G401 (cell line): Measurements from ENCODE around the gene ATP10D. TPM values are rescaled to one million over a fixed set of nuclear protein-coding genes. Genes with fewer than 3 reads are reported as not detected.

Experiments
- DNase-seq: peaks from one replicate; pipeline ENCODE4 v3.0.0-alpha.2; 2015; ENCODE audit warnings: low spot score
- in situ Hi-C: cut with HindIII; loops from 2 replicates; pipeline ENCODE4 v1.10.0; 2016; ENCODE audit warnings: low sequenced_read_pairs, mixed read lengths
- total RNA-seq: library from RNA; depleted of rRNA; stranded (reverse); fragments of >200 nt; shearing (Covaris generic); gene quantifications from 2 replicates; pipeline ENCODE4 v1.2.3, GENCODE V29; 2014

ATP10D gene
- total RNA-seq, 1 experiment from 2014 or later = 0.54 TPM

- in situ Hi-C loops = no loop called here
- DNase-seq = no peak
Measured at GRCh38 chr4:47562297-47562696, 77.2 kb downstream of the ATP10D start.

DNA sequence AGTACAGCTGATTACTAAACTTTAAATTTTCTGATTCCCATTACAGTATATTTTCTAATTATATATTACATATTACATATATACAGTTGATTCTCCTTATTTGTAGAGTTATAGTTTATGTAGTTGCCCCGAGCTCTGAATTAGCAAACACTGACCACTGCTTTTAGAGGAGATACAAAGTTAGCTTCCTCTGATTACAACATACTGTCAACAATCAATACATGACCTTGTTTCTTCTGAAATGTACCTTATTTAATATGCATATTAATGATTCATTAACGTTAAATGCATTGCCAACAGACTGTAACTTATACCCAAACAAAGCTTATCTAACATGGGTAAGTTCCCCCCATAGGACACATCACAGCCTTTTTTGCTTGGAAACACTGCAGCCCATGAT lies 81.5 kb downstream of the ATP10D start:
- DNase-seq = no peak
- in situ Hi-C loops = no loop called here

DNA sequence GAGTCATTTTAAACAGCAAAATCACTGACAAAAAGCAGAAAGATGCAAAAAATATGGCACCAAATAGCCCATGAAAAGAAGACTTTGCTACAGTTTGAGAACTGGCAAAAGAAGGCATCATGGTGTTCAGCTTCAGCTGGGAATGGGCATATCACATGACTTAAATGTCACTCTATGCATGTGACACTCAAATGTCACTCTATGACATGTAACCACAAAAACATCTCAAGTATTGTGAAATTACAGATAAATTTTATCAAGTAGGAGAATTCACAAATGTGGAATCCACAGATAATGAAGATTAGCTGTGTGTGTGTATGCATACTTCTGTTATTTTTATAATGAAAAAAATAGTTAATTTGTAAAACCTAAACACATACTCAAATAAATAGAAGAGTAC lies 81.9 kb downstream of the ATP10D start:
- DNase-seq = no peak

DNA sequence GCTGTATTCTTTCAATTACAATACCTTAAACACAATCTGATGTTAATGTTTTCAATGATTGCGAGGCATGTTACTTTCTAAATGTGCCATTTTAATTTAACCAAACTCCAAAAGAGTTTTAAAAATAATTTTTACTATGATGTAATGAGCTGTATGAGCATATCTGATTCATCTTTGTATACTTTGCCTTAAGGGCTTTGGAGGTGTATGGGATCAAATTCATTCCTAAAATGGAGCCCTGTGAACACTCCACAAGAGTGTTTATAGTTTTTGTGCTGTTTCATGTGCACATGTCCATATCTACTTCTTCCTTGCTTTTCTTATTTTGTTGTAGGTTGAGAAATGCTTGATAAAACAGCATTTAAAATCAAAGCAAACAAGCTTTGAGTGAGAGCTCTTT lies 82.4 kb downstream of the ATP10D start:
- in situ Hi-C loops = no loop called here
- DNase-seq = no peak

More for the DNA sequence above, 81.9 kb downstream of the ATP10D start:
- in situ Hi-C loops = no loop called here

DNA sequence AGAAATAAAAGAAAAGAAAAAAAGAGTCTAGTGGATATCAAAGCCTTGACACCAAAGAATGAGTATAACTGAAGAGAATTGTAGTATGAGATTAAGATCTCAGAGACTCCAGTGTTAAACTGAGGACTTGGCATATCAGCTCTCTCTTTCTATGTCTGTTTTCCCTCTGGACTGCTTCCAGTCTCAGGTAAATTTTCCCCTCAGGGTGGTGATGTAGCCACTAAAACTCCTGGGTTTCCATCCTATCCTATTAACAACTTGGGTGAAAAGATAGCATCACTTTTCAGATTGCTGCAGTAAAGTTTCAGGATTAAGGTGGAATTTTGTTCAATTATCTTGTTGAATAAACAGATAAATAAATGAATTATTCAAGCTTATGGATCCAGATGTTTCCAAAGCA lies 85.7 kb downstream of the ATP10D start:
- no peak for DNase-seq
- in situ Hi-C loops = no loop called here

GRCh38 chr4:47572981-47573380 lies 87.9 kb downstream of the ATP10D start:
- in situ Hi-C loops = no loop called here
- DNase-seq = peak; percentile 7

- in situ Hi-C loops = no loop called here
Measured at GRCh38 chr4:47577779-47578553, 92.9 kb downstream of the ATP10D start.

DNA sequence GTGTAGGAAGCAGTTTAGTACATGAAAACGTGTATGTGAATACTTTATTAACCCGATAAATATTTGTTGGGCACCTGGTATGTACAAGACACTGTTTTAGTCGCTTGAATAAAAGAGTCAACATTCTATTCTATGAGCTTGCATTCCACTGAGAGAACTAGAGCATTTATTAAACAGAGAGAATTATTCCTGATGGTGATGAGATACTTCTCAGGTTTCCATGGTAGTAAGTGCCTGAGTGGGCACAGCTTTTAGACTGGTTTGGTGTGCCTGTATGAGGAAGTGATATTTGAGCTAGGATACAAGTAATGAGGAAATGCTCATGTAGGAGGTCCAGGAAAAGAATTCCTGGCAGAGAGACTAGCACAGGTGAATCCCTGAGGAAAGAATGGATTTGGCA lies 94.2 kb downstream of the ATP10D start:
- in situ Hi-C loops = no loop called here

More at GRCh38 chr4:47577779-47578553, 92.9 kb downstream of the ATP10D start:
- DNase-seq = no peak

DNA sequence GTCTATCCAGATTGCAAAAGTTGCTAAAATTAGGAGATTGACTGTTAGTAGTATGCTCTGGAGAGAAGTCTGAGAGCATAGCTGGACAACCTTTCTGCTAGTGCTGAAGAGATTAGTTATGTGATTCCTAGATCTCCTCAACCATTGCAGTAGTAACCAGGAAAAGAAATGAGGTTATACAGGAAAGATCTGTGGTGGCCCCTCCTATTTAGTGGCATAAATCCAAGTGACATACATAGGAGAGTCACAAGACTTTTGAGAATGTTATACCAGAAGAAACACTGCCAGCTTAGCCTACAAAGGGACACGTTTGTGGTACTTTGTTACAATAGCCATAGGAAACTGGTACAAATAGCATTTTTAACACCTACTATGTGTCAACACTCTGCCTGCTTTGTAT lies 105.2 kb downstream of the ATP10D start:
- no peak for DNase-seq
- in situ Hi-C loops = no loop called here

More for the DNA sequence above, 94.2 kb downstream of the ATP10D start:
- no peak for DNase-seq

- DNase-seq = no peak
- in situ Hi-C loops = no loop called here
Measured at GRCh38 chr4:47597696-47598095, 112.6 kb downstream of the ATP10D start.

GRCh38 chr4:47598320-47598719 lies 113.2 kb downstream of the ATP10D start:
- peak; percentile 6 for DNase-seq

DNA sequence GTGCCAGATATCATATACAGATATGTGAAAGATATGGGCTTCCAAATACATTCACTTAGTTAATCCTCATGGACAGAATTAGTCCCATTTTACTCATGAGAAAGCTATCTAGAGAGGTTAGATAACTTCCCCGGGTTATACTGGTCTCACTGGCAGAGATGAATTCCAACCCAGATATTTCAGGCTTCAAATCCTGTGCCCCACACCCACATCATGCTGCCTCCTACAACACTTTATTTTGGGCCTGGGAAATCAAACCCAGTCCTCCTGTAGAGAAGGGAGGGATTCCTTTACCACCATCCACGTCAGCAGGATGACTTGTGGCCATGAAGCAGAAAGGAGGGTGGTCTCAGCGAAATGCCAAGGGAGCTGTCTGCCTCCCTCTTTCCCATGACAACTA lies 113.8 kb downstream of the ATP10D start:
- in situ Hi-C loops = no loop called here
- DNase-seq = no peak

More at GRCh38 chr4:47598320-47598719, 113.2 kb downstream of the ATP10D start:
- in situ Hi-C loops = no loop called here

DNA sequence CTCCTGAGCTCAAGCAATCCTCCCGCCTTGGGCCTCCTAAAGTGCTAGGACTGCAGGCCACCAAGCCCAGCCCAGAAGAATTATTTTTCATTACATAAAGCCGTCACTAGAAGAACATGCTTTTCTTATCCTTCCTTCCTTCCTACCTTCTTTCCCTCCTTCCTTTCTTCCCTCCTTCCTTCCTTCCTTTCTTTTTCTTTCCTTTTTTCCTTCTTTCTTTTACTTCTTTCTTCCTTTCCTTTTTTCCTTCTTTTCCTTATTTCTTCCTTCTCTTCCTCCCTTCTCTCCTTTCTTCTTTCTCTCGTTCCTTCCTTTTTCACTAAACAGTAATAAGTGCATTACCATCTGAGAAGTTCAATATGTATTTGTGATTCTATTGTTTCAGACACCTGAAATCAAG lies 121.4 kb downstream of the ATP10D start:
- no peak for DNase-seq
- in situ Hi-C loops = no loop called here

DNA sequence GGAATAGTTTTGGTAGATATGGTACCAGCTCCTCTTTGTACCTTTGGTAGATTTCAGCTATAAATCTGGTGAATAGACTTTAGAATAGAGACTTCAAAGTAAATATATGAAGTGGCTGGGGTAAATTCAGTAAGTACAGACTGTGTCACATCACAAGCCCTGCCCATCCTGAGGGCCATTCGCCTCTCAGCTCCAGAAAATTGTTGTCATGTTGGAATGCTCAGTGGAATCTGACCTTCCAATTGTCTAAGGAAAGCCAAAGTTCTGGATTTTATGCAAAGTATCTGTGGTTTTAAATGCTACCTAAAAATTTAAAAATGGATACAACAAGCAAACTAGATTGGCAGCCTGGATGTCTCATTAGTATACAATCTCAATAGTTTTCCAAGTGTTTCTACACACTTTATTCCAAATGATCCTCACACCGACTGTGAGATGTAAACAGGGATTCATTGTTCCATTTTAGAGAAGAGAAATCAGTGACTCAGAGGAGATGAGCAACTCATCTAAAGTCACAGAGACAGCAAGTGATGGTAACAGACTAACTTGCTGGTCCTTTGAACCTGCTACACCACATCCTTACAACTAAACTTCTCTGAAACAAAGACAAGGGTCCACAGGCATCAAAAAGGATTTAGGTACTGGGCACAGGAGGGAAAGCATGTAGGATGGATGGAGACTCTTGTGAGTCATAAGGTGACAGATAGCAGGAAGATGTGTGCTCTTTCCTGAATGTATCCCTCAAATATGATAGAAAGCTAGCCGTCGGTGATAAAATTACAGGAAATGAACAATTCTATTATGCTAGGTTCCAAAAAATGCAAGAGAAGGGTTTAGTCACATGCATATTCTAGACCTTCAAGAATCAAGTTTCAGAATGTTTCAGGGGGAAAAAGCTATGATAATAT lies 127.3 kb downstream of the ATP10D start:
- in situ Hi-C loops = no loop called here
- no peak for DNase-seq

DNA sequence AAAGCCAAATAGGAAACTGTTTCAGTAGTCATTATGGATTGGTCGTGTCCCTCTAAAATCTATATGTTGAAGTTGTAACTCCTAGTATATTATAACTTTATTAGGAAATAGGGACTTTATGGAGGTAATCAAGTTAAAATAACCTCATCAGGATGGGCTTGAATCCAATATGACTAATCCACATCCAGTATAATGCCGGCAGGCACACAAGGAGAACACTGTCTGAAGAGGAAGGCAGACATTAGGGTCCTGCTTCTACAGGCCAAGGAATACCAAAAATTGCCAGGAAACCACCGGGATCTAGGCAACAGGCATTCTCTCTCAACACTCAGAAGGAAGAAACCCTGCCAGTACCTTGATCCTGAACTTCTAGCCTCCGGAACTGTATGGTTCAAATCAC lies 130.3 kb downstream of the ATP10D start:
- in situ Hi-C loops = no loop called here
- no peak for DNase-seq

DNA sequence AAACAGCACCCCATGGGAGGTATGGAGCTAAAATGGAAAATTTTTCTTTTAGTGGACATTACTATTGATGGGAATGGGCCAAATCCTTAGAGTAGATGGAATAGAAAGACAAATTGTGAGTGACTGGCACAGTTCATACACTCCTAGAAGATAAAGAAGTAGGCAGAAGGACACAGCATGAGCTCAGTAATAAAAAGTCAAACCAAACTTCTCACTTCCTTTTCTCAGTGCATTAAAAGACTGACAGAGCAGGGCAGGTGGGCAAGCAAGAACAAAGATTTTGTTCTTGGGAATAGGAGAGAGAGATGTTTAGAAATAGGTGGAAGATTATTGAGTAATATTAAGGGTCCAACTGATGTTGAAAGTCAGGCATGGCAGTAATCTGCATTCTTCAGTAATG lies 132.5 kb downstream of the ATP10D start:
- DNase-seq = no peak
- in situ Hi-C loops = no loop called here

- in situ Hi-C loops = no loop called here
- no peak for DNase-seq
Measured at GRCh38 chr4:47619691-47620090, 134.6 kb downstream of the ATP10D start.

DNA sequence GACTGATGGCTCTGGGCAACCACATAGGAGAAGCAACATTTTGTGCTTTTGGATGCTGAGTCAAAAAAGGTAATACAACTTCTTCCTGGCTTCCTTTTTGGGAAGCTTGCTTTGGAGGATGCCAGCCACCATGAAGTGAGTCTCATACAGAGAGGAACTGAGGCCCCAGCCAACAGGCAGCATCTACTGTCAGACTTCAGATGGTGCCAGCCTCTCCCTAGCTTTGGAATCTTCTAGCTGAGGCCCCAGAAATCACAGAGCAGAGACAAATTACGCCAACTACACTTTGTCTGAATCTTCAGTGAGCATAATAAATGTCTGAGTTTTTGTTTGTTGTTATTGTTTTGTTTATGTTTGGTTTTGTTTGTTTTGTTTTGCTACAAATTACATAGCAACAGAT lies 136.1 kb downstream of the ATP10D start:
- in situ Hi-C loops = no loop called here
- no peak for DNase-seq

- in situ Hi-C loops = no loop called here
- no peak for DNase-seq
Measured at GRCh38 chr4:47624031-47624441, 139.0 kb downstream of the ATP10D start.

DNA sequence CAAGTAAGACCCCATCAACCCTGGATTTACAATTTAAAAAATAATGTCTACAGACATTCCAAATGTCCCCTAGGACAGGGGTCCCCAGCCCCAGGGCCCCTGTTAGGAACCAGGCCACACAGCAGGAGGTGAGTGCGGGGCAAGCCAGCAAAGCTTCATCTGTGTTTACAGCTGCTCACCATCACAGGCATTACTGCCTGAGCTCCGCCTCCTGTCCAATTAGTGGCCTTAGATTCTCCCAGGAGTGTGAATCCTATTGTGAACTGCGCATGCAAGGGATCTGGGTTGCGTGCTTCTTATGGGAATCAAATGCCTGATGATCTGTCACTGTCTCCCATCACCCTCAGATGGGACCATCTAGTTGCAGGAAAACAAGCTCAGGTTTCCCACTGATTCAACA lies 146.1 kb downstream of the ATP10D start:
- in situ Hi-C loops = no loop called here
- DNase-seq = no peak
